Panc1 (cell line): ENCODE data around the gene OPTC. TPM values are rescaled to one million over a fixed set of nuclear protein-coding genes. Genes with fewer than 3 reads are reported as not detected.

Experiments
- ATAC-seq: fragments of 200-7000 bp; cut with Tn5 transposase; 2 replicates; pipeline ENCODE4 v1.9.1; 2020; ENCODE audit warnings: mild to moderate bottlenecking, moderate library complexity
- Bru-seq: library from RNA; stranded (reverse); fragments of 400-500 nt; gene quantifications from one replicate; lab custom pipeline; 2021; lab: Mats Ljungman, UMichigan
- BruChase-seq, 2 experiments: library from RNA; stranded (reverse); fragments of 400-500 nt; gene quantifications; one replicate each; lab custom pipeline; 2021; lab: Mats Ljungman, UMichigan
- BruUV-seq: library from RNA; stranded (reverse); fragments of 400-500 nt; replicated peaks from 2 replicates; lab custom pipeline; 2021; lab: Mats Ljungman, UMichigan
- CTCF ChIA-PET: fragments of 300-600 bp; sonication (Branson Sonifier 250); formaldehyde crosslinking; loops from one replicate; lab custom pipeline; 2022; ENCODE audit warnings: antibody characterized with exemption; lab: Charles Lee
- POLR2A ChIA-PET: fragments of 300-600 bp; sonication (Branson Sonifier 250); formaldehyde crosslinking; loops from one replicate; lab custom pipeline; 2022; ENCODE audit warnings: antibody characterized with exemption; lab: Charles Lee
- DNase-seq: peaks from one replicate; pipeline ENCODE4 v3.0.0-alpha.2; 2010; ENCODE audit warnings: low read depth, low spot score
- H3K27ac ChIP-seq: 2 replicates; pipeline ENCODE4 v1.5.1; 2011; ENCODE audit warnings: mild to moderate bottlenecking, low read length, inconsistent platforms
- H3K27me3 ChIP-seq: fragments of 200-500 bp; sonication (Bioruptor generic); 2 replicates; pipeline ENCODE4 v1.6.0; 2014; ENCODE audit warnings: low read length, inconsistent platforms; ENCODE audit not compliant: control insufficient read depth, insufficient read depth
- H3K36me3 ChIP-seq: fragments of 200-500 bp; sonication (Bioruptor generic); 2 replicates; pipeline ENCODE4 v1.5.1; 2014; ENCODE audit warnings: inconsistent platforms, mild to moderate bottlenecking, low read length, moderate library complexity; ENCODE audit not compliant: control insufficient read depth, insufficient read depth
- H3K4me1 ChIP-seq: 2 replicates; pipeline ENCODE4 v1.5.1; 2011; ENCODE audit warnings: inconsistent platforms, mild to moderate bottlenecking, low read length, moderate library complexity; ENCODE audit not compliant: control insufficient read depth, insufficient read depth
- H3K4me3 ChIP-seq, 2 experiments: 2 replicates each; pipeline ENCODE4 v1.5.1; 2011 to 2012; ENCODE audit warnings: low read depth in 2 of 2, low read length in 2 of 2, mild to moderate bottlenecking in 2 of 2, inconsistent platforms in 1 of 2, moderate library complexity in 1 of 2
- H3K9me3 ChIP-seq: fragments of 200-500 bp; sonication (Bioruptor generic); 2 replicates; pipeline ENCODE4 v1.5.1; 2014; ENCODE audit warnings: low read depth, mild to moderate bottlenecking, inconsistent platforms, low read length, moderate library complexity; ENCODE audit not compliant: control insufficient read depth, insufficient read depth
- CTCF ChIP-seq: fragments of 450-650 bp; IDR thresholded peaks from 2 replicates; pipeline ENCODE4 v1.5.1; 2017; ENCODE audit warnings: mild to moderate bottlenecking
- POLR2AphosphoS5 ChIP-seq: IDR thresholded peaks from 2 replicates; pipeline ENCODE4 v1.6.1; 2012; ENCODE audit warnings: mild to moderate bottlenecking, low read depth, low read length, moderate library complexity
- SIN3A ChIP-seq: IDR thresholded peaks from 2 replicates; pipeline ENCODE4 v1.6.1; 2012; ENCODE audit warnings: low read depth, mild to moderate bottlenecking, low read length, moderate library complexity, borderline replicate concordance; ENCODE audit not compliant: insufficient read depth
- TCF7L2 ChIP-seq: IDR thresholded peaks from 2 replicates; pipeline ENCODE4 v1.6.1; 2011; ENCODE audit warnings: mild to moderate bottlenecking, low read depth, low read length, inconsistent platforms
- in situ Hi-C: cut with HindIII; loops from 2 replicates; pipeline ENCODE4 v1.10.0; 2016; ENCODE audit warnings: low sequenced_read_pairs, low pct_unique_long_range_greater_than_20kb
- intact Hi-C: fragments of 100-400 bp; cut with micrococcal nuclease; formaldehyde crosslinking; loops from one replicate; pipeline ENCODE4 v1.10.0; 2022; ENCODE audit not compliant: unreplicated experiment
- long read RNA-seq: library from polyadenylated mRNA; unstranded; transcript quantifications from one replicate; pipeline ENCODE4 v2.0.0, GENCODE V29; 2021; ENCODE audit not compliant: unreplicated experiment
- polyA plus RNA-seq: library from polyadenylated mRNA; unstranded; fragments of >200 nt; gene quantifications from one replicate; pipeline ENCODE4 v1.2.1, GENCODE V29; 2012; ENCODE audit warnings: missing spikeins; ENCODE audit not compliant: insufficient read length
- total RNA-seq: library from RNA; stranded (reverse); gene quantifications from one replicate; pipeline ENCODE4 v1.2.1, GENCODE V29; 2021; ENCODE audit not compliant: unreplicated experiment
- TF ChIP-seq, protein P1 (sequence below), 2 experiments: IDR thresholded peaks; 2 replicates each; pipeline ENCODE4 v1.6.1; 2011 to 2012; ENCODE audit warnings: low read depth in 2 of 2, control low read depth in 1 of 2, low read length in 1 of 2, mild to moderate bottlenecking in 1 of 2, moderate library complexity in 1 of 2; ENCODE audit not compliant: insufficient read depth in 1 of 2

The OPTC gene, protein sequence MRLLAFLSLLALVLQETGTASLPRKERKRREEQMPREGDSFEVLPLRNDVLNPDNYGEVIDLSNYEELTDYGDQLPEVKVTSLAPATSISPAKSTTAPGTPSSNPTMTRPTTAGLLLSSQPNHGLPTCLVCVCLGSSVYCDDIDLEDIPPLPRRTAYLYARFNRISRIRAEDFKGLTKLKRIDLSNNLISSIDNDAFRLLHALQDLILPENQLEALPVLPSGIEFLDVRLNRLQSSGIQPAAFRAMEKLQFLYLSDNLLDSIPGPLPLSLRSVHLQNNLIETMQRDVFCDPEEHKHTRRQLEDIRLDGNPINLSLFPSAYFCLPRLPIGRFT
- total RNA-seq (not detected), Bru-seq, nascent RNA (not detected), BruChase-seq, experiment 1, labeled RNA remaining after a 2-hour chase (not detected), BruChase-seq, experiment 2, labeled RNA remaining after a 6-hour chase (not detected)
- not detected for polyA plus RNA-seq
- long read RNA-seq = 0 reads

DNA sequence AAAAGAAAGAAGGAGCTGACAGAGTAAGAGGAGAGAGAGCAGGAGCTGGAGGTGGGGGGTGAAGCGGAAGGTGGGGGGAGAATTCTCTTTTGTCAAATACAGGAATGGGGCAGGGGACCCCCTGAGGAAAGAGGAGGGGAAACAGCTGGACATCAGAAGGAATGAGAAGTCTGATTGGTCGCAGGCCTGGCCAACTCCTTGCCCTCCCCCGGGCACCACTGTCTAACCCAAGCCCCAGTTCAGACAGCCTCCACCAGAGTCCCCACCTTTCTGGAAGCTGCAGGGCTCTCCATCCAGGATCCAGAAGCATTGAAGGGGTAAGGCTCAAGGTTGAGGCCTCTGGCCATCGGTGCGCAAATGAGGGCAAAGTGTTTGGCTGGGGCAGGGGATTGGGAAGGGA lies at the start of gene OPTC:
TSS of gene OPTC (plus strand) at position 253 of the 400 bp plus-strand sequence. CDS start 1,853 bp downstream, outside the sequence.
- no peak within 1 kb of the TSS for H3K27ac ChIP-seq
- intact Hi-C loops = no loop called here
- no peak within 1 kb of the TSS for H3K4me3 ChIP-seq
- no peaks in the 10 kb centered on the region for H3K9me3 ChIP-seq
- ChIA-PET CTCF (no interaction called here), POLR2A (no interaction called here)
- in situ Hi-C loops = no loop called here
- H3K27me3 ChIP-seq = peaks cover 6% of the 10 kb centered on the region
- ATAC-seq = no peak
- H3K4me1 ChIP-seq = no peaks in the 10 kb centered on the region
- TF ChIP-seq TCF7L2 (no peak), POLR2AphosphoS5 (no peak), SIN3A (no peak), CTCF (no peak)
- TF ChIP-seq, protein P1, sequence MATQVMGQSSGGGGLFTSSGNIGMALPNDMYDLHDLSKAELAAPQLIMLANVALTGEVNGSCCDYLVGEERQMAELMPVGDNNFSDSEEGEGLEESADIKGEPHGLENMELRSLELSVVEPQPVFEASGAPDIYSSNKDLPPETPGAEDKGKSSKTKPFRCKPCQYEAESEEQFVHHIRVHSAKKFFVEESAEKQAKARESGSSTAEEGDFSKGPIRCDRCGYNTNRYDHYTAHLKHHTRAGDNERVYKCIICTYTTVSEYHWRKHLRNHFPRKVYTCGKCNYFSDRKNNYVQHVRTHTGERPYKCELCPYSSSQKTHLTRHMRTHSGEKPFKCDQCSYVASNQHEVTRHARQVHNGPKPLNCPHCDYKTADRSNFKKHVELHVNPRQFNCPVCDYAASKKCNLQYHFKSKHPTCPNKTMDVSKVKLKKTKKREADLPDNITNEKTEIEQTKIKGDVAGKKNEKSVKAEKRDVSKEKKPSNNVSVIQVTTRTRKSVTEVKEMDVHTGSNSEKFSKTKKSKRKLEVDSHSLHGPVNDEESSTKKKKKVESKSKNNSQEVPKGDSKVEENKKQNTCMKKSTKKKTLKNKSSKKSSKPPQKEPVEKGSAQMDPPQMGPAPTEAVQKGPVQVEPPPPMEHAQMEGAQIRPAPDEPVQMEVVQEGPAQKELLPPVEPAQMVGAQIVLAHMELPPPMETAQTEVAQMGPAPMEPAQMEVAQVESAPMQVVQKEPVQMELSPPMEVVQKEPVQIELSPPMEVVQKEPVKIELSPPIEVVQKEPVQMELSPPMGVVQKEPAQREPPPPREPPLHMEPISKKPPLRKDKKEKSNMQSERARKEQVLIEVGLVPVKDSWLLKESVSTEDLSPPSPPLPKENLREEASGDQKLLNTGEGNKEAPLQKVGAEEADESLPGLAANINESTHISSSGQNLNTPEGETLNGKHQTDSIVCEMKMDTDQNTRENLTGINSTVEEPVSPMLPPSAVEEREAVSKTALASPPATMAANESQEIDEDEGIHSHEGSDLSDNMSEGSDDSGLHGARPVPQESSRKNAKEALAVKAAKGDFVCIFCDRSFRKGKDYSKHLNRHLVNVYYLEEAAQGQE (IDR thresholded peaks at IDR 0.05; ENCODE audit: insufficient read depth in 1 of 2, low read depth in 2 of 2, low read length in 1 of 2) = no peak
- no TSS peak for BruUV-seq
- no peaks in the 10 kb centered on the region for H3K36me3 ChIP-seq
- DNase-seq = no peak

- Histone ChIP-seq H3K9me3 (no peaks in the 10 kb centered on the region), H3K27ac (no peak overlapping the region), H3K4me1 (no peaks in the 10 kb centered on the region), H3K27me3 (peaks cover 34% of the 10 kb centered on the region), H3K36me3 (no peaks in the 10 kb centered on the region), H3K4me3 (no peak overlapping the region)
- ATAC-seq = no peak
- BruUV-seq = no TSS peak
- intact Hi-C loops = loop anchor here (5.0 kb wide), 1 partner anchor 102 kb away; no protein-coding TSS in a partner anchor
- ChIA-PET POLR2A (no interaction called here), CTCF (no interaction called here)
- DNase-seq = no peak
- TF ChIP-seq POLR2AphosphoS5 = no peak
- TF ChIP-seq TCF7L2 = no peak
- TF ChIP-seq, protein P1 (IDR thresholded peaks at IDR 0.05; ENCODE audit: insufficient read depth in 1 of 2, low read depth in 2 of 2, low read length in 1 of 2) = no peak
- no peak for TF ChIP-seq SIN3A
- TF ChIP-seq CTCF = no peak
- in situ Hi-C loops = no loop called here
Observed at GRCh38 chr1:203444171-203444576, 49.8 kb upstream of the OPTC start.
